Epithelial cell of proximal tubule (primary cell): ENCODE results near the gene MMP15. TPM values are rescaled to one million over a fixed set of nuclear protein-coding genes. Genes with fewer than 3 reads are reported as not detected.

Source experiments
- DNase-seq: peaks from one replicate; pipeline ENCODE4 v3.0.0-alpha.2; 2011; ENCODE audit warnings: low read depth
- H3K4me3 ChIP-seq: 2 replicates; pipeline ENCODE4 v1.5.1; 2011; ENCODE audit warnings: low read depth, mild to moderate bottlenecking, low read length
- CTCF ChIP-seq: conservative IDR thresholded peaks from 2 replicates; pipeline ENCODE4 v1.5.1; 2012; ENCODE audit warnings: low read depth, mild to moderate bottlenecking, low read length
- total RNA-seq: library from RNA; depleted of rRNA; stranded (reverse); fragments of >200 nt; gene quantifications from 2 replicates; pipeline ENCODE4 v1.2.3, GENCODE V29; 2015

The MMP15 gene
- total RNA-seq, 1 donor from 2014 or later: 36.0 TPM

GRCh38 chr16:58051296-58051695 is 25.7 kb downstream of the MMP15 start:
- no peak for TF ChIP-seq CTCF
- DNase-seq: no peak
- no peak overlapping the region for H3K4me3 ChIP-seq

DNA sequence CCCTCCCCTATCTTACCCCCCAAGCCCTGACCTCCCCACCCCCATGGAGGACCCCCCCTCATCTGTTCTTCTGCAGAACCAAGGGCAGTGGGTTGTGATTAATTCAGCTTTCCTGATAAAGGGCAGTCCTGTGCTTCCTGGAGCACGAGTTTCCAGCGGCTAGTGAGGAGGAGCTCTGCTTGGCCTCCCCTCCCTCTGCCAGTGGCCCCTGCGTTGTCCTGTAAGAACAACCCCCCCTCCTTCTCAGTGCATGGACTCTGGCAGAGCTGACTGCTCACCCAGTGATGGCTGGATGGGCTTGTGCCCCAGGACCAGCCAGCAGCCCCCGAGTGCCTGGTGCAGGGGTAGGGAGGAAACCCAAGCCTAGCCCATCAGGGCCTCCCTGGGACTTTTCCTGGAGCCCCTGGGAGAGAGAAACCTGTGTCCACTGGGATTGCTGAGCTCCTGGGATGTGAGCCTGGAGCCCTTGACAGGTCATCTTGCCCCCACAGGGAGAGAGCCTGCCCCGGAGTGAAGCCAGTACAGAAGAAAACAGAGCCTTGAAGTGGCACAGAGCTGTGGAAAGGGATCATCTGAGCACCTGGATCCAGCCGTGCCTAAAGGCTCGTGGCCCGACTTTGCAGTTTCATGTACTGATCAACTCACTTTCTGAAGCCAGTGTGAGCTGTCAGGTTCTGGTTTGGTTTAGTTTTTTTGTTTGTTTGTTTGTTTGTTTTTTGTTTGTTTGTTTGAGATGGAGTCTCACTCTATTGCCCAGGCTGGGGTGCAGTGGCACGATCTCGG is 26.5 kb downstream of the MMP15 start:
- no peak for TF ChIP-seq CTCF
- DNase-seq: no peak
- no peak overlapping the region for H3K4me3 ChIP-seq

DNA sequence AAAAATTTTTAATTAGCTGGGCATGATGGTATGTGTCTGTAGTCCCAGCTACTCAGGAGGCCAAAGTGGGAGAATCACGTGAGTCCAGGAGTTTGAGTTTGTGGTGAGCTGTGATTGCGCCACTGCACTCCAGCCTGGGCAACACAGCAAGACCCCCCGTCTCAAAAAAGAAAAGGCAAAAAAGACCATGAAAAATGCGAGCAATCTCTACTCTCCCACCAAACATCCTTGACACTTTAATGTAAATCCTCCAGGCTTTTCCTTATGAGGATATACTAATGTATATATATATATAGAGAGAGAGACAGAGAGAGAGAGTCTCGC is 28.1 kb downstream of the MMP15 start:
- TF ChIP-seq CTCF: no peak
- no peak for DNase-seq
- H3K4me3 ChIP-seq: no peak overlapping the region

- DNase-seq: no peak
- no peak overlapping the region for H3K4me3 ChIP-seq
- no peak for TF ChIP-seq CTCF
These were observed 28.7 kb downstream of the MMP15 start for GRCh38 chr16:58054289-58054688.

GRCh38 chr16:58056580-58056979 is 31.0 kb downstream of the MMP15 start:
- TF ChIP-seq CTCF: no peak

DNA sequence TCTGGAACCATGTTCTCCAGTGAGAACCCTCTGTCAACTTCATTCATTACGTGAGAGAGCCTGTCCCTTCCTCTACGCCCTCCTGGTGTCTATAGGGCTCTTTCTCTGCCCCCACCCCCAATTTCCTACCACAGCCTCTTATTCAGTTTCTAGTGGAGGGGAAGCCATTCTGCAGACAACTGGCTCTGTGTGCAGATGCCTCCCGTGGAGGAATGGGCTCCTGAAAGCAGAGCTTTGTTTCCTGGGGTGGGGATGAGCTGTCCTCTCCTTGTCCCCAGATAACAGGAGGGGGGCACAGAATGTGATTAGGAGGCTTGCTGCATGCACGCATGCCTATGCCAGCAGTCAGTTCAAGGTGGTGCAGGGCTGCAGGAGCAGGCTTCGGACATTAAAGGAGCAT is 31.6 kb downstream of the MMP15 start:
- no peak for TF ChIP-seq CTCF
- H3K4me3 ChIP-seq: no peak overlapping the region
- DNase-seq: no peak

More at GRCh38 chr16:58056580-58056979, 31.0 kb downstream of the MMP15 start:
- DNase-seq: no peak
- no peak overlapping the region for H3K4me3 ChIP-seq

- DNase-seq: no peak
- no peak for TF ChIP-seq CTCF
- no peak overlapping the region for H3K4me3 ChIP-seq
These were observed 32.2 kb downstream of the MMP15 start for GRCh38 chr16:58057784-58058183.
